A549 (cell line): ENCODE measurements around the gene KRT23. TPM values are rescaled to one million over a fixed set of nuclear protein-coding genes. Genes with fewer than 3 reads are reported as not detected.

Experiments used
- ATAC-seq, 2 experiments: fragments of 200-7000 bp in 1 of 2; fragments of >200 bp in 1 of 2; cut with Nextera tagmentation in 1 of 2; cut with Tn5 transposase in 1 of 2; 3 replicates each; pipeline versions ENCODE4 v1.8.0 to v1.9.1; 2018 to 2020; ENCODE audit warnings: mild to moderate bottlenecking in 1 of 2, moderate library complexity in 1 of 2
- CTCF ChIA-PET: fragments of 300-600 bp; sonication (Branson Sonifier 250); formaldehyde crosslinking; extraction: SDS; loops from one replicate; lab custom pipeline; 2021; ENCODE audit warnings: antibody characterized with exemption, inconsistent platforms; lab: Yijun Ruan, JAX
- POLR2A ChIA-PET: fragments of 350-600 bp; formaldehyde crosslinking; extraction: SDS; loops from one replicate; lab custom pipeline; 2021; ENCODE audit warnings: antibody characterized with exemption, inconsistent platforms; lab: Yijun Ruan, JAX
- DNase-seq, 2 experiments: peaks; one replicate each; pipeline versions ENCODE4 v3.0.0 to v3.0.0-alpha.2; 2011 to 2016; ENCODE audit warnings: low read depth in 1 of 2, low spot score in 1 of 2
- FAIRE-seq: peaks from 2 replicates; lab custom pipeline; 2011; peaks lifted over from hg19 to GRCh38; lab: Jason Lieb, UNC
- H3K27ac ChIP-seq, 2 experiments: fragments of >200 bp; sonication (Bioruptor Twin); formaldehyde crosslinking; 3 replicates each; pipeline ENCODE4 v1.5.1; 2016 to 2017
- H3K4me1 ChIP-seq: fragments of >200 bp; sonication (Bioruptor Twin); formaldehyde crosslinking; 3 replicates; pipeline ENCODE4 v1.6.1; 2016
- H3K4me2 ChIP-seq: fragments of >200 bp; sonication (Bioruptor Twin); formaldehyde crosslinking; 3 replicates; pipeline ENCODE4 v1.6.1; 2016
- H3K4me3 ChIP-seq: fragments of >200 bp; sonication (Bioruptor Twin); formaldehyde crosslinking; 3 replicates; pipeline ENCODE4 v1.5.1; 2016
- H3K9me3 ChIP-seq: fragments of >200 bp; sonication (Bioruptor Twin); formaldehyde crosslinking; 3 replicates; pipeline ENCODE4 v1.6.1; 2016
- BCL3 ChIP-seq: fragments of >200 bp; sonication (Bioruptor Twin); formaldehyde crosslinking; IDR thresholded peaks from 3 replicates; pipeline ENCODE4 v1.6.1; 2016
- BHLHE40 ChIP-seq: IDR thresholded peaks from 2 replicates; pipeline ENCODE4 v1.6.1; 2012; ENCODE audit warnings: low read depth, low read length, inconsistent platforms
- CBX8 ChIP-seq: fragments of 200-600 bp; sonication (generic); IDR thresholded peaks from 2 replicates; pipeline ENCODE4 v1.6.1; 2016
- EHMT2 ChIP-seq: fragments of 200-600 bp; sonication (generic); IDR thresholded peaks from 2 replicates; pipeline ENCODE4 v1.6.1; 2016; ENCODE audit warnings: antibody characterized with exemption, low read depth, mild to moderate bottlenecking, moderate library complexity
- EP300 ChIP-seq, 2 experiments: fragments of >200 bp; sonication (Bioruptor Twin); formaldehyde crosslinking; IDR thresholded peaks; 2 replicates in 1 of 2; 3 replicates in 1 of 2; pipeline ENCODE4 v1.6.1; 2016 to 2017
- FOSL2 ChIP-seq, 2 experiments: fragments of 450-650 bp in 1 of 2; fragments of >200 bp in 1 of 2; sonication (Bioruptor Twin) in 1 of 2; formaldehyde crosslinking; IDR thresholded peaks; 2 replicates each; pipeline versions ENCODE4 v1.5.0 to v1.6.1; 2016 to 2020; ENCODE audit warnings: mild to moderate bottlenecking in 1 of 2, moderate library complexity in 1 of 2
- FOXS1 ChIP-seq: fragments of 250-450 bp; sonication (Bioruptor Pico); IDR thresholded peaks from 2 replicates; pipeline ENCODE4 v1.5.0; 2020; ENCODE audit warnings: mild to moderate bottlenecking, moderate library complexity
- HOXB13 ChIP-seq: fragments of 250-450 bp; sonication (Bioruptor Pico); IDR thresholded peaks from 2 replicates; pipeline ENCODE4 v1.5.0; 2020; ENCODE audit warnings: low read depth, mild to moderate bottlenecking, moderate library complexity
- HOXB5 ChIP-seq: fragments of 250-450 bp; sonication (Bioruptor Pico); IDR thresholded peaks from 2 replicates; pipeline ENCODE4 v1.5.0; 2020; ENCODE audit warnings: mild to moderate bottlenecking, moderate library complexity
- JUN ChIP-seq, 2 experiments: fragments of >200 bp; sonication (Bioruptor Twin); formaldehyde crosslinking; IDR thresholded peaks; 2 replicates in 1 of 2; 3 replicates in 1 of 2; pipeline ENCODE4 v1.6.1; 2016 to 2017
- KDM5A ChIP-seq: fragments of 200-600 bp; sonication (generic); IDR thresholded peaks from 2 replicates; pipeline ENCODE4 v1.6.1; 2016; ENCODE audit warnings: antibody characterized with exemption, mild to moderate bottlenecking
- MYC ChIP-seq: IDR thresholded peaks from 2 replicates; pipeline ENCODE4 v1.6.1; 2012; ENCODE audit warnings: mild to moderate bottlenecking, inconsistent platforms, low read length, improper control_type of control experiment, borderline replicate concordance
- PBX3 ChIP-seq: IDR thresholded peaks from 2 replicates; pipeline ENCODE4 v1.6.1; 2012
- REST ChIP-seq: fragments of 200-600 bp; sonication (generic); IDR thresholded peaks from 2 replicates; pipeline ENCODE4 v1.6.1; 2016; ENCODE audit warnings: antibody characterized with exemption, mild to moderate bottlenecking, moderate library complexity
- RNF2 ChIP-seq: fragments of 200-600 bp; sonication (generic); IDR thresholded peaks from 2 replicates; pipeline ENCODE4 v1.6.1; 2016; ENCODE audit warnings: low read depth, mild to moderate bottlenecking, antibody characterized with exemption, moderate library complexity, borderline replicate concordance
- TFCP2L1 ChIP-seq: fragments of 250-450 bp; sonication (Bioruptor Pico); IDR thresholded peaks from 2 replicates; pipeline ENCODE4 v1.5.0; 2021; ENCODE audit warnings: mild to moderate bottlenecking
- ZNF302 ChIP-seq: fragments of 250-450 bp; sonication (Bioruptor Pico); IDR thresholded peaks from 2 replicates; pipeline ENCODE4 v1.9.0; 2021; ENCODE audit warnings: inconsistent platforms, mild to moderate bottlenecking, moderate library complexity
- WGBS: methylation state at CpG from one replicate; pipeline ENCODE4 v1.1.6; 2017; ENCODE audit errors: missing lambda C conversion rate; 5-methylcytosine and 5-hydroxymethylcytosine counted together
- polyA minus RNA-seq: library from RNA; depleted of rRNA, polyadenylated mRNA; stranded (reverse); fragments of >200 nt; gene quantifications from 2 replicates; pipeline ENCODE4 v1.2.3, GENCODE V29; 2011; rRNA and poly(A)+ RNA removed
- polyA plus RNA-seq, 4 experiments: library from polyadenylated mRNA; depleted of rRNA in 3 of 4; stranded (reverse); fragments of >200 nt; fragmentation: RNase III in 1 of 4; extraction: RNeasy Plus Mini Kit Qiagen cat#74134 plus additional on column Dnase treatment in 1 of 4; gene quantifications; 2 replicates in 3 of 4; 3 replicates in 1 of 4; pipeline ENCODE4 v1.2.3, GENCODE V29; 2011 to 2017

The KRT23 gene
- polyA plus RNA-seq (2011; rRNA removed) = not detected in 2 replicates
- not detected in 2 replicates for polyA plus RNA-seq (2012; cell fraction: cytosol; rRNA removed)
- not detected in 2 replicates for polyA plus RNA-seq (2012; cell fraction: nucleus; rRNA removed)
- not detected in 3 replicates for polyA plus RNA-seq (2017; fragmentation: RNase III; extraction: RNeasy Plus Mini Kit Qiagen cat#74134 plus additional on column Dnase treatment)
- polyA minus RNA-seq = not detected in 2 replicates

GRCh38 chr17:40937384-40937819 lies at the start of gene KRT23:
Gene KRT23 (minus strand): TSS chr17:40937646. CDS start chr17:40936603, 1,043 bp downstream.
- TF ChIP-seq BHLHE40 (no peak), FOXS1 (CRISPR knock-in tag) (no peak), MYC (no peak), ZNF302 (CRISPR knock-in tag) (no peak), TFCP2L1 (no peak), KDM5A (no peak), FOSL2 (IDR thresholded peaks at IDR 0.05) (no peak), FOSL2 (CRISPR knock-in tag; IDR thresholded peaks at IDR 0.05) (no peak), CBX8 (no peak), EHMT2 (no peak), RNF2 (no peak), JUN (IDR thresholded peaks at IDR 0.05) (no peak), HOXB13 (CRISPR knock-in tag) (no peak), PBX3 (no peak)
- POLR2A ChIA-PET = no interaction called here
- Histone ChIP-seq H3K27ac (no peak within 1 kb of the TSS), H3K4me1 (no peaks in the 10 kb centered on the region), H3K4me3 (no peak within 1 kb of the TSS), H3K9me3 (no peaks in the 10 kb centered on the region), H3K4me2 (no peak within 1 kb of the TSS)
- 71% methylated on average over 9 of the region's 9 CpGs for WGBS
- FAIRE-seq (no peak), DNase-seq (no peak), ATAC-seq (no peak)
- CTCF ChIA-PET = interaction anchor here (1.1 to 1.2 kb wide), 2 partner anchors 13 to 725 kb away, joined by 3 to 5 read pairs; no protein-coding TSS in a partner anchor

- POLR2A ChIA-PET = no interaction called here
- Histone ChIP-seq H3K4me2 (no peak overlapping the region), H3K9me3 (0 out of 3 replicates have a peak, but pooled peaks cover 5% of the 10 kb centered on the region), H3K4me3 (no peak overlapping the region), H3K27ac (no peak overlapping the region), H3K4me1 (no peaks in the 10 kb centered on the region)
- CTCF ChIA-PET = interaction anchor here (0.7 to 1.5 kb wide), 4 partner anchors 31 to 675 kb away, joined by 3 to 4 read pairs (median 4); no protein-coding TSS in a partner anchor
- TF ChIP-seq EP300 (IDR thresholded peaks at IDR 0.05) (no peak), REST (no peak), HOXB5 (CRISPR knock-in tag) (no peak), BCL3 (no peak), MYC (no peak), PBX3 (no peak)
- ATAC-seq (no peak), FAIRE-seq (no peak), DNase-seq (no peak)
- 67% methylated on average over 8 of the region's 8 CpGs for WGBS
These were observed 49.5 kb upstream of the KRT23 start for GRCh38 chr17:40986920-40987319.
